A549 (cell line): ENCODE measurements around the gene SPINK13.

Experiments
- JUN ChIP-seq, 2 experiments: fragments of >200 bp; sonication (Bioruptor Twin); formaldehyde crosslinking; IDR thresholded peaks; 2 replicates in 1 of 2; 3 replicates in 1 of 2; pipeline ENCODE4 v1.6.1; 2016 to 2017
- RFX5 ChIP-seq: fragments of 450-650 bp; IDR thresholded peaks from 2 replicates; pipeline ENCODE4 v1.7.1; 2014; ENCODE audit warnings: antibody characterized with exemption, mild to moderate bottlenecking, moderate library complexity
- TF ChIP-seq, protein P1 (sequence below): fragments of 150-350 bp; IDR thresholded peaks from 2 replicates; pipeline ENCODE4 v1.6.1; 2014; ENCODE audit warnings: low read depth, mild to moderate bottlenecking, low read length
- TF ChIP-seq, protein P2 (sequence below): IDR thresholded peaks from 2 replicates; pipeline ENCODE4 v1.6.1; 2012
- TF ChIP-seq, protein P3 (sequence below): fragments of >200 bp; sonication (Bioruptor Twin); formaldehyde crosslinking; IDR thresholded peaks from 3 replicates; pipeline ENCODE4 v1.5.1; 2016

DNA sequence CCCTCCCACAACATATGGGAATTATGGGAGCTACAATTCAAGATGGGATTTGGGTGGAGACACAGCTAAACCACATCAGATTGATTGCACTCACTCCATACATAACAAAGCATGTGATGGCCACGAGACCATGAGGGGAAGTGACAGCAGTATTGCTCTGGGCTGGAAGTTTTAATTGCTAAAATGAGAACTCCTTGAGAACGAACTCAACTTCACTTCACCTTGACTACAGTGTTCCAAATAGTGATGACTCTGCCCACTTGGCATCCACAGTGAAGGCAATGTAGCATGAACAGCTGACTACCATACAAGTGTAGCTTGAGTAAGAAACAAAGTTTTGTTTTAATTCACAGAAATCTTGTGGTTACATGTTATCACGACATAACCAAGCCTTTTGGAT is 42.9 kb downstream of the SPINK13 start:
- TF ChIP-seq, protein P1, sequence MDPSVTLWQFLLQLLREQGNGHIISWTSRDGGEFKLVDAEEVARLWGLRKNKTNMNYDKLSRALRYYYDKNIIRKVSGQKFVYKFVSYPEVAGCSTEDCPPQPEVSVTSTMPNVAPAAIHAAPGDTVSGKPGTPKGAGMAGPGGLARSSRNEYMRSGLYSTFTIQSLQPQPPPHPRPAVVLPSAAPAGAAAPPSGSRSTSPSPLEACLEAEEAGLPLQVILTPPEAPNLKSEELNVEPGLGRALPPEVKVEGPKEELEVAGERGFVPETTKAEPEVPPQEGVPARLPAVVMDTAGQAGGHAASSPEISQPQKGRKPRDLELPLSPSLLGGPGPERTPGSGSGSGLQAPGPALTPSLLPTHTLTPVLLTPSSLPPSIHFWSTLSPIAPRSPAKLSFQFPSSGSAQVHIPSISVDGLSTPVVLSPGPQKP = no peak
- TF ChIP-seq, protein P2, sequence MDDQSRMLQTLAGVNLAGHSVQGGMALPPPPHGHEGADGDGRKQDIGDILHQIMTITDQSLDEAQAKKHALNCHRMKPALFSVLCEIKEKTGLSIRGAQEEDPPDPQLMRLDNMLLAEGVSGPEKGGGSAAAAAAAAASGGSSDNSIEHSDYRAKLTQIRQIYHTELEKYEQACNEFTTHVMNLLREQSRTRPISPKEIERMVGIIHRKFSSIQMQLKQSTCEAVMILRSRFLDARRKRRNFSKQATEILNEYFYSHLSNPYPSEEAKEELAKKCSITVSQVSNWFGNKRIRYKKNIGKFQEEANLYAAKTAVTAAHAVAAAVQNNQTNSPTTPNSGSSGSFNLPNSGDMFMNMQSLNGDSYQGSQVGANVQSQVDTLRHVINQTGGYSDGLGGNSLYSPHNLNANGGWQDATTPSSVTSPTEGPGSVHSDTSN = no peak
- TF ChIP-seq, protein P3, sequence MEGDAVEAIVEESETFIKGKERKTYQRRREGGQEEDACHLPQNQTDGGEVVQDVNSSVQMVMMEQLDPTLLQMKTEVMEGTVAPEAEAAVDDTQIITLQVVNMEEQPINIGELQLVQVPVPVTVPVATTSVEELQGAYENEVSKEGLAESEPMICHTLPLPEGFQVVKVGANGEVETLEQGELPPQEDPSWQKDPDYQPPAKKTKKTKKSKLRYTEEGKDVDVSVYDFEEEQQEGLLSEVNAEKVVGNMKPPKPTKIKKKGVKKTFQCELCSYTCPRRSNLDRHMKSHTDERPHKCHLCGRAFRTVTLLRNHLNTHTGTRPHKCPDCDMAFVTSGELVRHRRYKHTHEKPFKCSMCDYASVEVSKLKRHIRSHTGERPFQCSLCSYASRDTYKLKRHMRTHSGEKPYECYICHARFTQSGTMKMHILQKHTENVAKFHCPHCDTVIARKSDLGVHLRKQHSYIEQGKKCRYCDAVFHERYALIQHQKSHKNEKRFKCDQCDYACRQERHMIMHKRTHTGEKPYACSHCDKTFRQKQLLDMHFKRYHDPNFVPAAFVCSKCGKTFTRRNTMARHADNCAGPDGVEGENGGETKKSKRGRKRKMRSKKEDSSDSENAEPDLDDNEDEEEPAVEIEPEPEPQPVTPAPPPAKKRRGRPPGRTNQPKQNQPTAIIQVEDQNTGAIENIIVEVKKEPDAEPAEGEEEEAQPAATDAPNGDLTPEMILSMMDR = no peak
- no peak for TF ChIP-seq RFX5
- no peak for TF ChIP-seq JUN (IDR thresholded peaks at IDR 0.05)
